Measurements from ENCODE around the gene NEURL2. TPM values are rescaled to one million over a fixed set of nuclear protein-coding genes. Genes with fewer than 3 reads are reported as not detected.

The NEURL2 gene
- total and polyA plus RNA-seq, 8 donors, result 1.6 to 5.3 (median 2.9) TPM

DNA sequence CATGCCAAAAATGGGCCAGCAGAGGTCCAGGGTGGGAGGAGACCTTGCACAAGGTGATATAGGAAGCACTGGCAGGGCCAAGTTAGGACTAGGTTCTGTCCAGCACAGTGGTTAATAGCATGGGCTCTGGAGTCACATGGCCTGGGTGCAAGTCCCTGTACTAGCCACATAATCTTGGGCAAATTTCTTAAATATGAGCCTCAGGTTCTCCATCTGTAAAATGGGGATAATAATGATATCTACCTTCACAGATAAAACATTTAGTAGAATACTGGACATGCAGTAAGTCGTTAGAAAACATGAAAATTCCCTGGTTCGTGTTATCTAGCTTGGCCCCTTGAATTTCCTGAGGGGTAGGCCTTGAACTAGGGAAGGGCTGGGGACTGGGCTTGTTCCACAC lies 6.3 kb upstream of the NEURL2 start:
- Histone ChIP-seq H3K4me1 (peaks cover 0 to 4% (median 0%) of the 10 kb centered on the region in 3 donors), H3K27me3 (no peaks in the 10 kb centered on the region), H3K36me3 (peaks cover 0 to 20% (median 0%) of the 10 kb centered on the region in 3 donors), H3K4me3 (no peak overlapping the region), H3K9me3 (no peaks in the 10 kb centered on the region), H3K27ac (no peak overlapping the region)
- WGBS, 2 donors, result 74 to 81% methylated on average over 2 of the region's 2 CpGs
- intact Hi-C loops (cut with DNase I), result no loop called here
- FAIRE-seq (no peak), DNase-seq (no peak), ATAC-seq (no peak)
- TF ChIP-seq, protein P1, sequence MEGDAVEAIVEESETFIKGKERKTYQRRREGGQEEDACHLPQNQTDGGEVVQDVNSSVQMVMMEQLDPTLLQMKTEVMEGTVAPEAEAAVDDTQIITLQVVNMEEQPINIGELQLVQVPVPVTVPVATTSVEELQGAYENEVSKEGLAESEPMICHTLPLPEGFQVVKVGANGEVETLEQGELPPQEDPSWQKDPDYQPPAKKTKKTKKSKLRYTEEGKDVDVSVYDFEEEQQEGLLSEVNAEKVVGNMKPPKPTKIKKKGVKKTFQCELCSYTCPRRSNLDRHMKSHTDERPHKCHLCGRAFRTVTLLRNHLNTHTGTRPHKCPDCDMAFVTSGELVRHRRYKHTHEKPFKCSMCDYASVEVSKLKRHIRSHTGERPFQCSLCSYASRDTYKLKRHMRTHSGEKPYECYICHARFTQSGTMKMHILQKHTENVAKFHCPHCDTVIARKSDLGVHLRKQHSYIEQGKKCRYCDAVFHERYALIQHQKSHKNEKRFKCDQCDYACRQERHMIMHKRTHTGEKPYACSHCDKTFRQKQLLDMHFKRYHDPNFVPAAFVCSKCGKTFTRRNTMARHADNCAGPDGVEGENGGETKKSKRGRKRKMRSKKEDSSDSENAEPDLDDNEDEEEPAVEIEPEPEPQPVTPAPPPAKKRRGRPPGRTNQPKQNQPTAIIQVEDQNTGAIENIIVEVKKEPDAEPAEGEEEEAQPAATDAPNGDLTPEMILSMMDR (IDR thresholded peaks at IDR 0.05), result no peak

GRCh38 chr20:45896641-45897161 lies 5.7 kb upstream of the NEURL2 start:
- Histone ChIP-seq H3K27me3 (no peaks in the 10 kb centered on the region), H3K4me3 (no peak overlapping the region), H3K27ac (no peak overlapping the region), H3K9me3 (no peaks in the 10 kb centered on the region), H3K4me1 (peaks cover 3 to 4% (median 4%) of the 10 kb centered on the region in 3 donors), H3K36me3 (peaks cover 0 to 16% (median 0%) of the 10 kb centered on the region in 3 donors)
- FAIRE-seq, result no peak
- whole genome bisulfite sequencing, 2 donors, result 92 to 93% methylated on average over 14 of the region's 14 CpGs
- TF ChIP-seq, protein P1 (IDR thresholded peaks at IDR 0.05), result no peak
- intact Hi-C loops (cut with DNase I), result no loop called here
- no peak for DNase-seq
- ATAC-seq, result no peak

- TF ChIP-seq, protein P1 (IDR thresholded peaks at IDR 0.05), result no peak
- H3K27me3 ChIP-seq, result no peaks in the 10 kb centered on the region
- 78 to 85% methylated on average over 12 of the region's 12 CpGs for WGBS, 2 donors
- peaks cover 3 to 4% (median 4%) of the 10 kb centered on the region in 3 donors for H3K4me1 ChIP-seq
- no peaks in the 10 kb centered on the region for H3K9me3 ChIP-seq
- no peak for FAIRE-seq
- intact Hi-C loops (cut with DNase I), result no loop called here
- no peak overlapping the region for H3K4me3 ChIP-seq
- ATAC-seq, result no peak
- no peak overlapping the region for H3K27ac ChIP-seq
- no peak for DNase-seq
- peaks cover 0 to 4% (median 0%) of the 10 kb centered on the region in 3 donors for H3K36me3 ChIP-seq
Measured at GRCh38 chr20:45894797-45895196, 3.8 kb upstream of the NEURL2 start.

- no peak for FAIRE-seq
- TF ChIP-seq, protein P1 (IDR thresholded peaks at IDR 0.05), result no peak
- no peak for ATAC-seq
- peaks cover 0 to 4% (median 0%) of the 10 kb centered on the region in 3 donors for H3K36me3 ChIP-seq
- WGBS, 2 donors, result 88 to 93% methylated on average over 4 of the region's 4 CpGs
- no peaks in the 10 kb centered on the region for H3K27me3 ChIP-seq
- no peak overlapping the region for H3K27ac ChIP-seq
- H3K4me1 ChIP-seq, result peaks cover 3 to 4% (median 4%) of the 10 kb centered on the region in 3 donors
- H3K9me3 ChIP-seq, result no peaks in the 10 kb centered on the region
- no peak for DNase-seq
- H3K4me3 ChIP-seq, result no peak overlapping the region
- intact Hi-C loops (cut with DNase I), result no loop called here
Measured at GRCh38 chr20:45893831-45894230, 2.8 kb upstream of the NEURL2 start.

DNA sequence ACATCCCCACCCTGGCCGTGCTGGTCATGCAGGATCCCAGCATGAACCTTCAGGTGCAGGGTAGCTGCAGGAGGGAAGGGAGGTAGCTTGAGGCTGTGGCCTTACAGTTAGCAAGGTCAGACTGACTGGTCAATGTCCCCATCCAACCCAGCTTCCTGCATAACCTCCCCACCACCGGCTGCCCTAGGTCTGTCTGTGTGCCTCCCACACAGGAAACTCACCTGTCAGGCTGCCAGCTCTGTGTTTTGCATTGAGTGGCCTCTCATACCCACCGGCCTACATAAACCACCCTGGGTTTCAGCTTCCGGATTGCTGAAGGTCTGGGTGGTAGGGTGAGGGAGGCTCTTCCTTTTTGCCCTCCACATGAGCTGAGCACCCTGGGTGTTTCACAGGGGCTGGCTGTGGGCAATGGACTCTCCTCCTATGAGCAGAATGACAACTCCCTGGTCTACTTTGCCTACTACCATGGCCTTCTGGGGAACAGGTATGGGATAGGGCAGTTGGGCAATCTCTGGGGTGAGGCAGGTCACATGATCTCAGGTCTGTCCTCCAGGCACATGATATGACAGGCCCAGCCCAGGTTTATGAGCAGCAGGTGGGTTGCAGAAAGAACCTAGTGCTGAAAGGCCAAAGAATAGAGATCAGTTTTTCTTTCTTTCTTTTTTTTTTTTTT lies 2.0 kb upstream of the NEURL2 start:
- FAIRE-seq, result no peak
- DNase-seq, result peak in 1 of 6 donors; percentile 33
- ATAC-seq, result no peak
- H3K4me1 ChIP-seq, result peaks cover 3 to 4% (median 4%) of the 10 kb centered on the region in 3 donors
- 66 to 74% methylated on average over 4 of the region's 4 CpGs for WGBS, 2 donors
- TF ChIP-seq, protein P1 (IDR thresholded peaks at IDR 0.05), result no peak
- no peaks in the 10 kb centered on the region for H3K27me3 ChIP-seq
- no peaks in the 10 kb centered on the region for H3K9me3 ChIP-seq
- peak overlapping the region in 1 of 4 donors; percentile 75 for H3K4me3 ChIP-seq
- intact Hi-C loops (cut with DNase I), result no loop called here
- no peak overlapping the region for H3K27ac ChIP-seq
- H3K36me3 ChIP-seq, result peaks cover 0 to 4% (median 0%) of the 10 kb centered on the region in 3 donors

Measured in pancreas (tissue), 10 donors.